ENCODE data around the gene SH3TC1. TPM values are rescaled to one million over a fixed set of nuclear protein-coding genes. Genes with fewer than 3 reads are reported as not detected.

Gene SH3TC1
- total RNA-seq, 1 donor from 2014 or later, result 18.9 TPM

GRCh38 chr4:8221985-8222384, 22.9 kb downstream of the SH3TC1 start:
- DNase-seq (ENCODE audit: low read depth), result no peak
- H3K36me3 ChIP-seq (ENCODE audit: control insufficient read depth, insufficient read depth, low read length), result no peaks in the 10 kb centered on the region
- TF ChIP-seq, protein P1, sequence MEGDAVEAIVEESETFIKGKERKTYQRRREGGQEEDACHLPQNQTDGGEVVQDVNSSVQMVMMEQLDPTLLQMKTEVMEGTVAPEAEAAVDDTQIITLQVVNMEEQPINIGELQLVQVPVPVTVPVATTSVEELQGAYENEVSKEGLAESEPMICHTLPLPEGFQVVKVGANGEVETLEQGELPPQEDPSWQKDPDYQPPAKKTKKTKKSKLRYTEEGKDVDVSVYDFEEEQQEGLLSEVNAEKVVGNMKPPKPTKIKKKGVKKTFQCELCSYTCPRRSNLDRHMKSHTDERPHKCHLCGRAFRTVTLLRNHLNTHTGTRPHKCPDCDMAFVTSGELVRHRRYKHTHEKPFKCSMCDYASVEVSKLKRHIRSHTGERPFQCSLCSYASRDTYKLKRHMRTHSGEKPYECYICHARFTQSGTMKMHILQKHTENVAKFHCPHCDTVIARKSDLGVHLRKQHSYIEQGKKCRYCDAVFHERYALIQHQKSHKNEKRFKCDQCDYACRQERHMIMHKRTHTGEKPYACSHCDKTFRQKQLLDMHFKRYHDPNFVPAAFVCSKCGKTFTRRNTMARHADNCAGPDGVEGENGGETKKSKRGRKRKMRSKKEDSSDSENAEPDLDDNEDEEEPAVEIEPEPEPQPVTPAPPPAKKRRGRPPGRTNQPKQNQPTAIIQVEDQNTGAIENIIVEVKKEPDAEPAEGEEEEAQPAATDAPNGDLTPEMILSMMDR (IDR thresholded peaks at IDR 0.05; ENCODE audit: insufficient read depth, low read length, poor library complexity, severe bottlenecking), result no peak

GRCh38 chr4:8222609-8223388, 23.7 kb downstream of the SH3TC1 start:
- H3K36me3 ChIP-seq (ENCODE audit: control insufficient read depth, insufficient read depth, low read length), result no peaks in the 10 kb centered on the region
- TF ChIP-seq, protein P1 (IDR thresholded peaks at IDR 0.05; ENCODE audit: insufficient read depth, low read length, poor library complexity, severe bottlenecking), result no peak
- H3K4me3 ChIP-seq (ENCODE audit: low read depth, low read length), result no peak overlapping the region
- H3K27me3 ChIP-seq (ENCODE audit: control insufficient read depth, insufficient read depth, low read length), result no peaks in the 10 kb centered on the region
- no peak for DNase-seq (ENCODE audit: low read depth)

More at GRCh38 chr4:8221985-8222384, 22.9 kb downstream of the SH3TC1 start:
- Histone ChIP-seq H3K27me3 (ENCODE audit: control insufficient read depth, insufficient read depth, low read length) (no peaks in the 10 kb centered on the region), H3K4me3 (ENCODE audit: low read depth, low read length) (no peak overlapping the region)

DNA sequence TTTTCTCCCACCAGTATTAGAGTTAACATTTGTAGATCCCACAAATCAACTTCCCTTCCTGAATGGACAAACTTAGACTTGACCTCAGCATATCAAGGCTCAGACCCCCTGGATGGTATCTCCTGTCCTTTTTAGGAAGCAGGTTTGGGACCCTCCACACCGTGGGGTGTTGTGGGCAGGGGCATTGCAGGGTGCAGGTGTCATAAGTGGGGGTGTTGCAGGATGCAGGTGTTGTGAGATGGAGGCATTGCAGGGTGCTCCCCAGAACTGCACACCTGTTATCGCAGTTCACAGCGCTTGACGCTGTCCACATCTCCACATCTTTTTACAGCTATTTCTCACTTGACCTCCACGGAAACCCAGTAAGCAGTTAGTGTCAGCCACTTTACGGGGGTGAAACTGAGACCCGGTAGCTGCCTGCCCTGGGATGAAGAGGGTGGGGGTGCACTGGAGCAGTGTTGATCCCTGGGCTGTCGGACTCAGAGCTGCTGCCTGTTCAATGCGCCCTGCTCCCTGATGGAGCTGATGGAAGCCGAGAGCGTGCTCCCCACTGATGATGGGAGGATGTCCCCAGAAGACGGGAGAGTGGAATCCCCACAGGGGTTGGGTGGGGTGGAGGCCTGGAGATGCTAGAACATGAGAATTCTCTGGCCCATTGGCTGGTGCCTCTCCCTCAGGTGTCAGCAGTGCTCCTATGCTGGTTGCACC, 25.3 kb downstream of the SH3TC1 start:
- no peak for DNase-seq (ENCODE audit: low read depth)
- Histone ChIP-seq H3K4me3 (ENCODE audit: low read depth, low read length) (no peak overlapping the region), H3K27me3 (ENCODE audit: control insufficient read depth, insufficient read depth, low read length) (no peaks in the 10 kb centered on the region), H3K36me3 (ENCODE audit: control insufficient read depth, insufficient read depth, low read length) (no peaks in the 10 kb centered on the region)
- TF ChIP-seq, protein P1 (IDR thresholded peaks at IDR 0.05; ENCODE audit: insufficient read depth, low read length, poor library complexity, severe bottlenecking), result no peak

DNA sequence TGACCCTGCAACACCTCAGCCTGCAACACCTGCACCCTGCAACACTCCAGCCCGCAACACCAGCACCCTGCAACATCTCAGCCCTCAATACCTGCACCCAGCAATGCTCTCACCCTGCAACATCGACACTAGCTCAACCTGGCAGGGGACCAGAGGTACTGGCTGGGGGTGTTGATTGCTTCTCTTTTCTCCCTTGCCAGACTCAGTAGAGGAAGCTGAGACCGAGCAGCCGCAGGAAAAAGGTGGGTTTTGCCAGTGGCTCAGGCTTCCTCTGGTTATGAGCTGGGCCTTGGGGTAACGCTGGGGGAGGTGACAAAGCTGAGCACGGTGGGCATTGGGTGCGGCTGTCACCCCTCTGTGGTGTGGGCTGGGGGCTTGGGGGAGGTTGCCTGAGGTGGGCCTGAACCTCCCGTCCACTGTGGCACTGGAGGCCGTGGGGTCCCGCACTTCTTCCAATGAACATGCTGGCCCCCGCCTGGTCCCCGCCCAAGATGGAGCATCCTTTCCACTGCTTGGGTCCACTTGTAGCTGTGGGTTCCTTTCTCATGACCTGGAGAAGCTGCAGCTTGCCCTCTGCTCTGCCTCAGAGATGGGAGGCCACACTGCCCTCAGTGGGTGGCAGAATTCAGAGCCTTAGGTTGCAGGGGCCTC, 26.0 kb downstream of the SH3TC1 start:
- DNase-seq (ENCODE audit: low read depth), result no peak
- no peak overlapping the region for H3K4me3 ChIP-seq (ENCODE audit: low read depth, low read length)
- no peaks in the 10 kb centered on the region for H3K27me3 ChIP-seq (ENCODE audit: control insufficient read depth, insufficient read depth, low read length)
- H3K36me3 ChIP-seq (ENCODE audit: control insufficient read depth, insufficient read depth, low read length), result no peaks in the 10 kb centered on the region
- TF ChIP-seq, protein P1 (IDR thresholded peaks at IDR 0.05; ENCODE audit: insufficient read depth, low read length, poor library complexity, severe bottlenecking), result no peak

DNA sequence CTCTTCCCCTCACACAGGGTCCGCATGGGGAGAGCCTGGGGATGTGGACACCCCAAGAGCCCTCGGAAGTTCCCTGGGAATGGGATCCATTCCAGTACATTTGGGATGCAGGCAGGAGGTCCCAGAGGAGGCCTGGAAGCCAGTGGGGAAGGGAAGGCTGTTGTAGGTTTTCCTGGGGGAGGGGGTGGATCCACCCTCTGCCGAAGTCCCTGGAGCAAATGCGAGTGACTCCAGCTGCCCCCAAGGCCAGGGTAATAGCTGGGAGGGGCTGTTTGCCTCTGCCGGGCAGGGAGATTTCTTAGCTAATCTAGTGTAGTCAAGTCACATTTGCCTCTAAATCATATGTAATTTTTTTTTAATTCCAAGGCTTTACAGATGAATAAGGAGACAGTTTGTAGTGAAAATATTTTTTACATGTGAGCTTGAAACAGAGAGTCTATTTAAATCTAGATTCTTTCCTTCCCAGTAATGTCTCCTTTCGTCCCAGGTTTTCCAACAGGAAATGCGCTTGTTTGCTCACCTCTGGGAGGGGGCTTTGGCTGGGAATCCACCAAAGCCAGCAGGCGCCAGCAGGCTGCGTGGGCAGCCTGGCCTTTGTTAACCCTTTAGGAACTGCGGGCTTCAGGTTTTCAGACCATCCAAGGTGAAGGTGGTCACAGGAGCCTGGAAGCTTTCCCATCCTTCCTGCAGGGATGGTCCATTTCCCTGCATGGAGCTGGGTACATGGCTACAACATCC, 26.8 kb downstream of the SH3TC1 start:
- no peak for DNase-seq (ENCODE audit: low read depth)

More for the DNA sequence above, 26.8 kb downstream of the SH3TC1 start:
- Histone ChIP-seq H3K4me3 (ENCODE audit: low read depth, low read length) (no peak overlapping the region), H3K27me3 (ENCODE audit: control insufficient read depth, insufficient read depth, low read length) (no peaks in the 10 kb centered on the region), H3K36me3 (ENCODE audit: control insufficient read depth, insufficient read depth, low read length) (no peaks in the 10 kb centered on the region)
- TF ChIP-seq, protein P1 (IDR thresholded peaks at IDR 0.05; ENCODE audit: insufficient read depth, low read length, poor library complexity, severe bottlenecking), result no peak
